ENCODE measurements around the gene SLC25A1.
"Not testable (repeated sequence)": the region's sequence is repeated elsewhere in the genome, so short reads cannot be mapped to it uniquely, and the experiment has no call there.

The SLC25A1 gene

GRCh38 chr22:19203834-19204233 lies 25.3 kb upstream of the SLC25A1 start:
- no peak for DNase-seq

- DNase-seq: not testable (repeated sequence)
Observed at GRCh38 chr22:19202799-19203186, 24.3 kb upstream of the SLC25A1 start.

- no peak for DNase-seq
Observed at GRCh38 chr22:19201869-19202798, 23.6 kb upstream of the SLC25A1 start.

GRCh38 chr22:19201130-19201868 lies 22.8 kb upstream of the SLC25A1 start:
- DNase-seq: no peak

GRCh38 chr22:19199479-19199878 lies 20.9 kb upstream of the SLC25A1 start:
- DNase-seq: no peak

GRCh38 chr22:19197997-19198865 lies 19.7 kb upstream of the SLC25A1 start:
- no peak for DNase-seq

GRCh38 chr22:19196841-19197612 lies 18.5 kb upstream of the SLC25A1 start:
- no peak for DNase-seq

- no peak for DNase-seq
Observed at GRCh38 chr22:19195796-19196731, 17.5 kb upstream of the SLC25A1 start.

- no peak for DNase-seq
Observed at GRCh38 chr22:19194766-19195536, 16.4 kb upstream of the SLC25A1 start.

- no peak for DNase-seq
Observed at GRCh38 chr22:19193879-19194278, 15.3 kb upstream of the SLC25A1 start.

- DNase-seq: no peak
Observed at GRCh38 chr22:19187716-19188563, 9.4 kb upstream of the SLC25A1 start.

- no peak for DNase-seq
Observed at GRCh38 chr22:19184276-19184997, 5.9 kb upstream of the SLC25A1 start.

GRCh38 chr22:19183216-19183615 lies 4.7 kb upstream of the SLC25A1 start:
- no peak for DNase-seq

GRCh38 chr22:19182472-19183157 lies 4.1 kb upstream of the SLC25A1 start:
- no peak for DNase-seq

- DNase-seq: no peak
Observed at GRCh38 chr22:19181786-19182471, 3.4 kb upstream of the SLC25A1 start.

GRCh38 chr22:19180740-19181410 lies 2.3 kb upstream of the SLC25A1 start:
- DNase-seq: no peak

GRCh38 chr22:19180234-19180633 lies 1.7 kb upstream of the SLC25A1 start:
- DNase-seq: no peak
